Endothelial cell of umbilical vein (primary cell): Measurements from ENCODE around the gene ITGB3BP. TPM values are rescaled to one million over a fixed set of nuclear protein-coding genes. Genes with fewer than 3 reads are reported as not detected.

Experiments used
- BruUV-seq: library from RNA; stranded (reverse); fragments of 400-500 nt; replicated peaks from 2 replicates; lab custom pipeline; 2021; lab: Mats Ljungman, UMichigan
- CTCF ChIA-PET: fragments of 300-600, 350-600 bp; sonication (Branson Sonifier 250); formaldehyde crosslinking; loops from one replicate; lab custom pipeline; 2021; ENCODE audit warnings: antibody characterized with exemption, inconsistent platforms; lab: Charles Lee
- POLR2A ChIA-PET: fragments of 300-600, 350-600 bp; sonication (Branson Sonifier 250); formaldehyde crosslinking; loops from one replicate; lab custom pipeline; 2021; ENCODE audit warnings: antibody characterized with exemption, inconsistent platforms; lab: Charles Lee
- DNase-seq: peaks from one replicate; pipeline ENCODE4 v3.0.0-alpha.2; 2011; ENCODE audit warnings: low read depth, low spot score
- FAIRE-seq: peaks from 2 replicates; lab custom pipeline; 2011; peaks lifted over from hg19 to GRCh38; lab: Jason Lieb, UNC
- H2AFZ ChIP-seq: 2 replicates; pipeline ENCODE4 v1.6.0; 2012; ENCODE audit warnings: low read depth, low read length, control low read depth, inconsistent platforms
- H3K27ac ChIP-seq: 2 replicates; pipeline ENCODE4 v1.5.1; 2011; ENCODE audit warnings: low read depth, mild to moderate bottlenecking, control low read depth, low read length, moderate library complexity; ENCODE audit not compliant: insufficient read depth
- H3K27me3 ChIP-seq, 2 experiments: 2 replicates each; pipeline versions ENCODE4 v1.6.0 to v1.6.1; 2011; ENCODE audit warnings: low read length in 2 of 2, mixed read lengths in 1 of 2; ENCODE audit not compliant: control insufficient read depth in 2 of 2, insufficient read depth in 2 of 2
- H3K36me3 ChIP-seq, 2 experiments: 2 replicates in 1 of 2; 3 replicates in 1 of 2; pipeline ENCODE4 v1.5.1; 2011; ENCODE audit warnings: low read length in 2 of 2, mild to moderate bottlenecking in 1 of 2, moderate library complexity in 1 of 2; ENCODE audit not compliant: control insufficient read depth in 2 of 2, insufficient read depth in 2 of 2; ENCODE audit errors: extremely low read depth in 1 of 2
- H3K4me1 ChIP-seq: 3 replicates; pipeline ENCODE4 v1.5.1; 2011; ENCODE audit warnings: mild to moderate bottlenecking, low read length; ENCODE audit not compliant: control insufficient read depth, insufficient read depth; ENCODE audit errors: extremely low read depth
- H3K4me2 ChIP-seq: 2 replicates; pipeline ENCODE4 v1.6.1; 2011; ENCODE audit warnings: low read length, control low read depth, mixed read lengths; ENCODE audit not compliant: insufficient read depth
- H3K4me3 ChIP-seq, 3 experiments: fragments of 200-600 bp in 1 of 3; sonication (generic), shearing (Covaris generic) in 1 of 3; replicated peaks in 1 of 3; 2 replicates each; pipeline ENCODE4 v1.5.1; 2011 to 2016; ENCODE audit warnings: control low read depth in 3 of 3, low read length in 3 of 3, mild to moderate bottlenecking in 2 of 3, inconsistent platforms in 1 of 3, low read depth in 1 of 3, moderate library complexity in 1 of 3; ENCODE audit not compliant: insufficient read depth in 1 of 3
- H3K79me2 ChIP-seq: 2 replicates; pipeline ENCODE4 v1.6.0; 2012; ENCODE audit warnings: low read length, inconsistent platforms; ENCODE audit not compliant: control insufficient read depth, insufficient read depth
- H3K9ac ChIP-seq: replicated peaks from 2 replicates; pipeline ENCODE3; 2011; ENCODE audit warnings: low read length, control low read depth; ENCODE audit not compliant: insufficient read depth; ENCODE audit errors: extremely low read depth
- H3K9me1 ChIP-seq: replicated peaks from 3 replicates; pipeline ENCODE4 v1.6.0; 2011; ENCODE audit warnings: mild to moderate bottlenecking, low read length; ENCODE audit not compliant: control insufficient read depth, insufficient read depth; ENCODE audit errors: extremely low read depth
- H3K9me3 ChIP-seq: replicated peaks from 2 replicates; pipeline ENCODE4 v1.5.1; 2012; ENCODE audit warnings: low read length, inconsistent platforms; ENCODE audit not compliant: control insufficient read depth, insufficient read depth
- H4K20me1 ChIP-seq: replicated peaks from 2 replicates; pipeline ENCODE3; 2011; ENCODE audit warnings: mild to moderate bottlenecking, low read length; ENCODE audit not compliant: control insufficient read depth, insufficient read depth; ENCODE audit errors: extremely low read depth
- CTCF ChIP-seq, 2 donors: IDR thresholded peaks; 1 replicate in 1 of 2; 2 replicates in 1 of 2; pipeline ENCODE4 v1.5.1; 2011; ENCODE audit warnings: low read length in 2 of 2, mild to moderate bottlenecking in 2 of 2, moderate library complexity in 2 of 2, control low read depth in 1 of 2, inconsistent platforms in 1 of 2, low read depth in 1 of 2; ENCODE audit not compliant: insufficient read depth in 1 of 2; ENCODE audit errors: extremely low read depth in 1 of 2
- EZH2 ChIP-seq: IDR thresholded peaks from 2 replicates; pipeline ENCODE4 v1.6.1; 2012; ENCODE audit warnings: borderline replicate concordance, low read depth, mild to moderate bottlenecking, moderate library complexity, low read length, inconsistent platforms; ENCODE audit not compliant: severe bottlenecking
- FOS ChIP-seq: IDR thresholded peaks from 2 replicates; pipeline ENCODE4 v1.6.1; 2011; ENCODE audit warnings: mild to moderate bottlenecking, low read length, moderate library complexity, borderline replicate concordance; ENCODE audit not compliant: insufficient read depth
- GATA2 ChIP-seq: IDR thresholded peaks from 2 replicates; pipeline ENCODE4 v1.7.0; 2011; ENCODE audit warnings: low read depth, mild to moderate bottlenecking, moderate library complexity, mixed read lengths, low read length; ENCODE audit not compliant: insufficient read length, insufficient read depth
- JUN ChIP-seq: IDR thresholded peaks from 2 replicates; pipeline ENCODE4 v1.6.1; 2011; ENCODE audit warnings: borderline replicate concordance, low read depth; ENCODE audit not compliant: insufficient read length, insufficient read depth
- MAX ChIP-seq: IDR thresholded peaks from 2 replicates; pipeline ENCODE4 v1.6.1; 2011; ENCODE audit not compliant: insufficient read depth, insufficient read length
- MYC ChIP-seq: IDR thresholded peaks from one replicate; pipeline ENCODE4 v1.6.1; 2011; ENCODE audit warnings: mild to moderate bottlenecking, low read depth, low read length
- POLR2A ChIP-seq: IDR thresholded peaks from 2 replicates; pipeline ENCODE4 v1.6.1; 2012; ENCODE audit warnings: low read depth, mild to moderate bottlenecking, control low read depth, low read length
- POLR2AphosphoS5 ChIP-seq: IDR thresholded peaks from 2 replicates; pipeline ENCODE4 v1.6.1; 2012; ENCODE audit warnings: low read depth, mild to moderate bottlenecking, control low read depth, low read length, moderate library complexity; ENCODE audit not compliant: insufficient read depth
- dilution Hi-C: fragments of 300-500 bp; cut with MboI; formaldehyde crosslinking; loops from one replicate; pipeline ENCODE4 v1.15.0; 2019; ENCODE audit warnings: low sequenced_read_pairs; ENCODE audit not compliant: extremely low pct_ligation_motif_present
- intact Hi-C: fragments of 100-400 bp; cut with micrococcal nuclease; formaldehyde crosslinking; loops from one replicate; pipeline ENCODE4 v1.10.0; 2022
- polyA plus RNA-seq, 4 experiments: library from polyadenylated mRNA; depleted of rRNA in 3 of 4; stranded (reverse) in 3 of 4; unstranded in 1 of 4; fragments of >200 nt; gene quantifications; 2 replicates each; pipeline versions ENCODE4 v1.2.1 to v1.2.3, GENCODE V29; 2011 to 2012; ENCODE audit warnings: missing spikeins in 1 of 4
- total RNA-seq: library from RNA; stranded (reverse); gene quantifications from 2 replicates; pipeline ENCODE4 v1.2.3, GENCODE V29; 2021

Gene ITGB3BP
- total and polyA plus RNA-seq, 2 donors (not counting 3 experiments of a cell fraction or from before 2014, with no cell fraction given), result 5.3 to 24.4 TPM

GRCh38 chr1:63497577-63497976 lies 25.4 kb downstream of the ITGB3BP start:
- Histone ChIP-seq H3K9me1 (no peaks in the 10 kb centered on the region), H3K9me3 (no peaks in the 10 kb centered on the region), H3K27me3 (no peaks in the 10 kb centered on the region), H3K79me2 (no peaks in the 10 kb centered on the region), H3K27ac (no peak overlapping the region), H3K4me2 (no peak overlapping the region), H3K4me1 (no peaks in the 10 kb centered on the region), H3K36me3 (no peaks in the 10 kb centered on the region), H4K20me1 (no peaks in the 10 kb centered on the region), H2AFZ (no peak overlapping the region), H3K9ac (no peak overlapping the region), H3K4me3 (no peak overlapping the region)
- POLR2A ChIA-PET, result no interaction called here
- dilution Hi-C loops (no loop called here), intact Hi-C loops (no loop called here)
- no TSS peak for BruUV-seq
- CTCF ChIA-PET, result interaction anchor here (1.0 kb wide), 1 partner anchor 15 kb away, joined by 3 read pairs; no protein-coding TSS in a partner anchor
- TF ChIP-seq MAX (no peak), POLR2AphosphoS5 (no peak), CTCF (IDR thresholded peaks at IDR 0.05; ENCODE audit: extremely low read depth in 1 of 2, insufficient read depth in 1 of 2, low read depth in 1 of 2, low read length in 2 of 2) (no peak), FOS (no peak), JUN (no peak), GATA2 (no peak), MYC (no peak), POLR2A (no peak), EZH2 (no peak)
- FAIRE-seq, result no peak
- no peak for DNase-seq
